H1 (cell line): ENCODE data around the gene BEND4. TPM values are rescaled to one million over a fixed set of nuclear protein-coding genes. Genes with fewer than 3 reads are reported as not detected.

Source experiments
- POLR2A ChIP-seq, 2 experiments: IDR thresholded peaks; 1 replicate in 1 of 2; 2 replicates in 1 of 2; pipeline ENCODE4 v1.6.1; 2011; ENCODE audit warnings: low read depth in 2 of 2, low read length in 2 of 2, mild to moderate bottlenecking in 2 of 2; ENCODE audit errors: control extremely low read depth in 1 of 2
- SRF ChIP-seq: IDR thresholded peaks from 2 replicates; pipeline ENCODE4 v1.6.1; 2011; ENCODE audit warnings: mild to moderate bottlenecking, low read depth, low read length, moderate library complexity
- TBP ChIP-seq: IDR thresholded peaks from 2 replicates; pipeline ENCODE4 v1.6.1; 2011; ENCODE audit warnings: low read depth, low read length, improper control_type of control experiment
- polyA plus RNA-seq, 7 experiments: library from polyadenylated mRNA; depleted of rRNA in 3 of 7; stranded (reverse) in 5 of 7; unstranded in 2 of 7; fragments of >200 nt in 5 of 7; fragments of 200-250 nt in 2 of 7; gene quantifications; 1 replicate in 5 of 7; 2 replicates in 1 of 7; 4 replicates in 1 of 7; pipeline versions ENCODE4 v1.2.1 to v1.2.3, GENCODE V29; 2011 to 2013; ENCODE audit warnings: missing spikeins in 2 of 7, mixed read lengths in 2 of 7
- total RNA-seq: library from RNA; stranded (reverse); fragmentation: NEBNext Ultra II Directional; extraction: Animal tissue kit (Norgen Biotek cat#: 25700); gene quantifications from 2 replicates; pipeline ENCODE4 v1.2.1, GENCODE V29; 2021
- TF ChIP-seq, protein P1 (sequence below): IDR thresholded peaks from 2 replicates; pipeline ENCODE4 v1.6.1; 2012; ENCODE audit warnings: inconsistent platforms

The BEND4 gene
- total and polyA plus RNA-seq, 2 of the 8 experiments (the other 6 are each of a cell fraction or from before 2014, with no cell fraction given): 12.2 to 45.4 TPM

DNA sequence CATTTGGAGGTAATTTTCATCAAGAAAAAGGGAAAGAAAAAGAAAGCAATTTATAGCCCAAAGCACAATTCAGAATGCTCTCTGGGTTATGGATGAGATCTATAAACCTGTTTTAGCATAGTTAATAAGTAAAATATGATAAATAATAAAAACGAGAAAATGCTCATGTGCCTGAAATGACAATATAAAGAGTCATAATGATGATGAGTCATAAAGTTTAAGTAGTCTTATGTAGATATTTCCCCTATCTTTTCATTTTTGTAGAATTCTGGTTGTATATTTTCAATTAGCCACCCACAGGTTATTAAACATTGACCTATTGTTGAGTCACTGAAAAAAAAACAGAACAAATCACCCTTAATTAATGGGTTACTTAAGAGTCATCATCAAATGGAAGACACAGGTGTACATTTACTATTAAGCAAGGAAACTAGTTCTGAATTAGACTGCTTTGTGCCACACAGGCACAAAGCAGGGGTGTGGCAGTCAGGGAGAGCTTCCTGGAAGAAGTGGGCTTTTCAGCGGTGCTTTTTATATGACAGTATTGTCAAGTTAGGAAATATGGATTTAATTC, 29.3 kb downstream of the BEND4 start (continued):
- TF ChIP-seq TBP (no peak), SRF (no peak), POLR2A (IDR thresholded peaks at IDR 0.05; ENCODE audit: control extremely low read depth in 1 of 2, low read depth in 2 of 2, low read length in 2 of 2) (no peak)
- TF ChIP-seq, protein P1, sequence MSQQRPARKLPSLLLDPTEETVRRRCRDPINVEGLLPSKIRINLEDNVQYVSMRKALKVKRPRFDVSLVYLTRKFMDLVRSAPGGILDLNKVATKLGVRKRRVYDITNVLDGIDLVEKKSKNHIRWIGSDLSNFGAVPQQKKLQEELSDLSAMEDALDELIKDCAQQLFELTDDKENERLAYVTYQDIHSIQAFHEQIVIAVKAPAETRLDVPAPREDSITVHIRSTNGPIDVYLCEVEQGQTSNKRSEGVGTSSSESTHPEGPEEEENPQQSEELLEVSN: no peak
